B cell (primary cell): ENCODE results near the gene PRPSAP1. TPM values are rescaled to one million over a fixed set of nuclear protein-coding genes. Genes with fewer than 3 reads are reported as not detected.
"Not testable (repeated sequence)": the region's sequence is repeated elsewhere in the genome, so short reads cannot be mapped to it uniquely, and the experiment has no call there.

Source experiments
- ATAC-seq: fragments of 200-7000 bp; cut with Tn5 transposase; one replicate; pipeline ENCODE4 v1.10.0; 2021; ENCODE audit warnings: low read depth, mild to moderate bottlenecking, moderate number of reproducible peaks, moderate library complexity
- CTCF ChIA-PET: fragments of 350-600 bp; sonication (Branson Sonifier 250); formaldehyde crosslinking; loops from one replicate; lab custom pipeline; 2021; ENCODE audit warnings: antibody characterized with exemption, inconsistent platforms; lab: Charles Lee
- POLR2A ChIA-PET: fragments of 350-600 bp; sonication (Branson Sonifier 250); formaldehyde crosslinking; loops from one replicate; lab custom pipeline; 2021; ENCODE audit warnings: antibody characterized with exemption; lab: Charles Lee
- DNase-seq: peaks from one replicate; pipeline ENCODE4 v3.0.0; 2013
- H2AFZ ChIP-seq: 2 replicates; pipeline ENCODE4 v1.6.1; 2012; ENCODE audit warnings: mild to moderate bottlenecking, low read depth, low read length; ENCODE audit not compliant: insufficient read depth, poor library complexity, severe bottlenecking
- H3K27ac ChIP-seq, 2 donors: 1 replicate in 1 of 2; 2 replicates in 1 of 2; pipeline ENCODE4 v1.5.1; 2012 to 2013; ENCODE audit warnings: low read length in 2 of 2, mild to moderate bottlenecking in 2 of 2, moderate library complexity in 1 of 2
- H3K27me3 ChIP-seq, 4 experiments: fragments of 200-600 bp in 1 of 4; sonication (generic) in 1 of 4; replicated peaks in 1 of 4; 1 replicate in 2 of 4; 2 replicates in 2 of 4; pipeline versions ENCODE4 v1.6.1 to v1.7.0; 2013 to 2016; ENCODE audit warnings: low read length in 3 of 4, mild to moderate bottlenecking in 2 of 4, mixed read lengths in 1 of 4, moderate library complexity in 1 of 4; ENCODE audit not compliant: insufficient read depth in 4 of 4, control insufficient read depth in 3 of 4; ENCODE audit errors: control extremely low read depth in 1 of 4
- H3K36me3 ChIP-seq, 2 experiments: replicated peaks in 1 of 2; 1 replicate in 1 of 2; 2 replicates in 1 of 2; pipeline versions ENCODE4 v1.6.1 to v1.7.1; 2013; ENCODE audit warnings: low read length in 1 of 2; ENCODE audit not compliant: insufficient read depth in 2 of 2, control insufficient read depth in 1 of 2; ENCODE audit errors: control extremely low read depth in 1 of 2, extremely low read depth in 1 of 2
- H3K4me1 ChIP-seq, 2 donors: fragments of 200-600 bp in 1 of 2; sonication (generic) in 1 of 2; 1 replicate in 1 of 2; 2 replicates in 1 of 2; pipeline versions ENCODE4 v1.5.1 to v1.6.1; 2013 to 2017; ENCODE audit warnings: low read length in 2 of 2; ENCODE audit not compliant: control insufficient read depth in 2 of 2, insufficient read depth in 2 of 2
- H3K4me2 ChIP-seq: replicated peaks from 2 replicates; pipeline ENCODE3; 2012; ENCODE audit warnings: mild to moderate bottlenecking, low read depth, low read length; ENCODE audit not compliant: poor library complexity, severe bottlenecking
- H3K4me3 ChIP-seq, 5 experiments: fragments of 200-600 bp in 1 of 5; sonication (generic) in 1 of 5; 1 replicate in 3 of 5; 2 replicates in 2 of 5; pipeline versions ENCODE4 v1.5.1 to v1.7.0; 2011 to 2016; ENCODE audit warnings: low read length in 4 of 5, mild to moderate bottlenecking in 4 of 5, low read depth in 2 of 5, control low read depth in 1 of 5, moderate library complexity in 1 of 5; ENCODE audit not compliant: insufficient read depth in 1 of 5; ENCODE audit errors: control extremely low read depth in 1 of 5, extremely low read depth in 1 of 5
- H3K79me2 ChIP-seq: fragments of 200-600 bp; sonication (generic); one replicate; pipeline ENCODE4 v1.6.0; 2016; ENCODE audit warnings: low read length; ENCODE audit not compliant: control insufficient read depth, insufficient read depth
- H3K9ac ChIP-seq: fragments of 200-600 bp; sonication (generic); 2 replicates; pipeline ENCODE4 v1.6.1; 2017; ENCODE audit warnings: mild to moderate bottlenecking, low read length, moderate library complexity
- H3K9me3 ChIP-seq, 3 donors: one replicate each; pipeline versions ENCODE4 v1.6.1 to v1.7.1; 2013; ENCODE audit warnings: low read length in 2 of 3; ENCODE audit not compliant: control insufficient read depth in 2 of 3, insufficient read depth in 1 of 3; ENCODE audit errors: control extremely low read depth in 1 of 3
- H4K20me1 ChIP-seq: 2 replicates; pipeline ENCODE4 v1.6.0; 2012; ENCODE audit warnings: mild to moderate bottlenecking, low read length; ENCODE audit not compliant: insufficient read depth, control insufficient read depth, poor library complexity, severe bottlenecking
- H3K27ac Mint-ChIP-seq: one replicate; pipeline ENCODE4 v1.8.0; 2021; ENCODE audit warnings: mixed read lengths
- H3K27me3 Mint-ChIP-seq: one replicate; pipeline ENCODE4 v1.8.0; 2021; ENCODE audit warnings: mixed read lengths
- H3K4me1 Mint-ChIP-seq: one replicate; pipeline ENCODE4 v1.8.0; 2021; ENCODE audit warnings: mixed read lengths
- H3K4me3 Mint-ChIP-seq: one replicate; pipeline ENCODE4 v1.8.0; 2021; ENCODE audit warnings: mixed read lengths
- H3K9me3 Mint-ChIP-seq: one replicate; pipeline ENCODE4 v1.8.0; 2022; ENCODE audit warnings: mixed read lengths; ENCODE audit not compliant: insufficient read depth
- CTCF ChIP-seq: fragments of 200-600 bp; IDR thresholded peaks from one replicate; pipeline ENCODE4 v1.8.0; 2022; ENCODE audit warnings: antibody characterized with exemption, mild to moderate bottlenecking
- EZH2 ChIP-seq: IDR thresholded peaks from 2 replicates; pipeline ENCODE4 v1.6.1; 2012; ENCODE audit warnings: borderline replicate concordance, low read depth, mild to moderate bottlenecking, moderate library complexity, low read length; ENCODE audit not compliant: insufficient read depth, poor library complexity, severe bottlenecking
- WGBS: methylation state at CpG from one replicate; pipeline ENCODE4 v1.1.5; 2013; ENCODE audit warnings: missing lambda C conversion rate; ENCODE audit not compliant: insufficient coverage; 5-methylcytosine and 5-hydroxymethylcytosine counted together
- intact Hi-C: fragments of 100-400 bp; cut with micrococcal nuclease; formaldehyde crosslinking; loops from one replicate; pipeline ENCODE4 v1.10.0; 2022
- polyA plus RNA-seq: library from polyadenylated mRNA; depleted of rRNA; stranded (reverse); fragments of >200 nt; gene quantifications from 2 replicates; pipeline ENCODE4 v1.2.3, GENCODE V29; 2012
- total RNA-seq, 2 donors: library from RNA; stranded (reverse); fragments of 120-200 nt in 1 of 2; gene quantifications; 1 replicate in 1 of 2; 2 replicates in 1 of 2; pipeline versions ENCODE4 v1.2.3 to v1.2.4, GENCODE V29; 2013 to 2022

The PRPSAP1 gene
- total and polyA plus RNA-seq, 2 donors (not counting 1 experiment from before 2014, with no cell fraction given): 45.5 to 61.4 TPM

GRCh38 chr17:76307966-76308338 lies 45.8 kb downstream of the PRPSAP1 start, which contains the start of gene QRICH2:
TSS of gene QRICH2 (minus strand) at chr17:76308276. CDS start at chr17:76307998, 278 bp downstream.
- H3K27ac Mint-ChIP-seq: no peak within 1 kb of the TSS
- H3K9ac ChIP-seq: no peak within 1 kb of the TSS
- ATAC-seq: no peak
- intact Hi-C loops: no loop called here
- peaks cover 1 to 18% of the 10 kb centered on the region in 2 experiments for H3K36me3 ChIP-seq
- ChIA-PET CTCF (interaction anchor here (1.6 kb wide), 1 partner anchor 90 kb away, joined by 6 read pairs; no protein-coding TSS in a partner anchor), POLR2A (no interaction called here)
- H3K4me3 ChIP-seq: no peak within 1 kb of the TSS
- WGBS: 97% methylated on average over 41 of the region's 44 CpGs
- no peak for DNase-seq
- H2AFZ ChIP-seq: no peak within 1 kb of the TSS
- TF ChIP-seq EZH2: no peak
- TF ChIP-seq CTCF: no peak
- H3K27me3 Mint-ChIP-seq: peaks cover 3% of the 10 kb centered on the region
- no peak within 1 kb of the TSS for H3K4me3 Mint-ChIP-seq
- H3K79me2 ChIP-seq: no peaks in the 10 kb centered on the region
- no peaks in the 10 kb centered on the region for H3K9me3 Mint-ChIP-seq
- no peak within 1 kb of the TSS for H3K27ac ChIP-seq
- H3K4me1 ChIP-seq: no peaks in the 10 kb centered on the region
- no peaks in the 10 kb centered on the region for H3K9me3 ChIP-seq
- H4K20me1 ChIP-seq: no peaks in the 10 kb centered on the region
- no peaks in the 10 kb centered on the region for H3K27me3 ChIP-seq
- H3K4me2 ChIP-seq: no peak within 1 kb of the TSS
- H3K4me1 Mint-ChIP-seq: peaks cover 3% of the 10 kb centered on the region

- POLR2A ChIA-PET: no interaction called here
- TF ChIP-seq EZH2 (no peak), CTCF (no peak)
- Histone ChIP-seq H3K27ac (no peak overlapping the region), H4K20me1 (no peaks in the 10 kb centered on the region), H3K4me3 (no peak overlapping the region), H3K4me1 (no peaks in the 10 kb centered on the region), H2AFZ (no peak overlapping the region), H3K27me3 (no peaks in the 10 kb centered on the region), H3K79me2 (no peaks in the 10 kb centered on the region), H3K36me3 (peaks cover 1 to 13% of the 10 kb centered on the region in 2 experiments), H3K9ac (no peak overlapping the region), H3K9me3 (no peaks in the 10 kb centered on the region), H3K4me2 (no peak overlapping the region)
- CTCF ChIA-PET: interaction anchor here (0.6 to 1.6 kb wide), 2 partner anchors 17 to 90 kb away, joined by 3 to 6 read pairs; no protein-coding TSS in a partner anchor
- Mint-ChIP-seq H3K9me3 (no peaks in the 10 kb centered on the region), H3K27me3 (peaks cover 3% of the 10 kb centered on the region), H3K4me1 (peaks cover 3% of the 10 kb centered on the region), H3K4me3 (no peak overlapping the region), H3K27ac (no peak overlapping the region)
- ATAC-seq (no peak), DNase-seq (no peak)
- intact Hi-C loops: no loop called here
- WGBS: 97% methylated on average over 58 of the region's 58 CpGs
Measured at GRCh38 chr17:76307299-76307965, 46.3 kb downstream of the PRPSAP1 start.

- H3K27me3 Mint-ChIP-seq, H3K9me3 ChIP-seq, H3K4me1 ChIP-seq, H3K27ac Mint-ChIP-seq, H3K9ac ChIP-seq, H3K4me2 ChIP-seq, H3K36me3 ChIP-seq, ATAC-seq, H3K4me3 Mint-ChIP-seq, H3K4me1 Mint-ChIP-seq, intact Hi-C loops, H4K20me1 ChIP-seq, H3K27ac ChIP-seq, H3K27me3 ChIP-seq, H3K4me3 ChIP-seq, H2AFZ ChIP-seq, DNase-seq, H3K79me2 ChIP-seq, H3K9me3 Mint-ChIP-seq: not testable (repeated sequence)
- ChIA-PET POLR2A (interaction anchor here (0.7 kb wide), 1 partner anchor 150 kb away, joined by 3 read pairs; no protein-coding TSS in a partner anchor), CTCF (interaction anchor here (0.7 to 7.5 kb wide), 9 partner anchors 12 to 320 kb away, joined by 3 to 119 read pairs (median 4); no protein-coding TSS in a partner anchor)
- WGBS: 100% methylated on average over 3 of the region's 3 CpGs
Measured at GRCh38 chr17:76305135-76305454, 48.6 kb downstream of the PRPSAP1 start.
